Kidney epithelial cell (primary cell): Measurements from ENCODE around the gene TNFAIP2. TPM values are rescaled to one million over a fixed set of nuclear protein-coding genes. Genes with fewer than 3 reads are reported as not detected.
"Not testable (repeated sequence)": the region's sequence is repeated elsewhere in the genome, so short reads cannot be mapped to it uniquely, and the experiment has no call there.

Source experiments
- DNase-seq: peaks from one replicate; pipeline ENCODE4 v3.0.0-alpha.2; 2010; ENCODE audit warnings: low read depth
- H3K27me3 ChIP-seq: 2 replicates; pipeline ENCODE4 v1.6.0; 2011; ENCODE audit warnings: low read length; ENCODE audit not compliant: control insufficient read depth, insufficient read depth
- H3K36me3 ChIP-seq: 2 replicates; pipeline ENCODE4 v1.5.1; 2011; ENCODE audit warnings: low read length; ENCODE audit not compliant: control insufficient read depth, insufficient read depth
- H3K4me3 ChIP-seq: 2 replicates; pipeline ENCODE4 v1.5.1; 2011; ENCODE audit warnings: low read depth, mild to moderate bottlenecking, control low read depth, low read length
- total RNA-seq: library from RNA; depleted of rRNA; stranded (reverse); fragments of >200 nt; gene quantifications from 2 replicates; pipeline ENCODE4 v1.2.3, GENCODE V29; 2015
- TF ChIP-seq, protein P1 (sequence below): IDR thresholded peaks from 2 replicates; pipeline ENCODE4 v1.5.1; 2011; ENCODE audit warnings: mild to moderate bottlenecking, moderate library complexity, low read length, control low read depth, inconsistent platforms; ENCODE audit not compliant: insufficient read depth, poor library complexity, severe bottlenecking

The TNFAIP2 gene
- total RNA-seq, 1 donor from 2014 or later, result 152 TPM

DNA sequence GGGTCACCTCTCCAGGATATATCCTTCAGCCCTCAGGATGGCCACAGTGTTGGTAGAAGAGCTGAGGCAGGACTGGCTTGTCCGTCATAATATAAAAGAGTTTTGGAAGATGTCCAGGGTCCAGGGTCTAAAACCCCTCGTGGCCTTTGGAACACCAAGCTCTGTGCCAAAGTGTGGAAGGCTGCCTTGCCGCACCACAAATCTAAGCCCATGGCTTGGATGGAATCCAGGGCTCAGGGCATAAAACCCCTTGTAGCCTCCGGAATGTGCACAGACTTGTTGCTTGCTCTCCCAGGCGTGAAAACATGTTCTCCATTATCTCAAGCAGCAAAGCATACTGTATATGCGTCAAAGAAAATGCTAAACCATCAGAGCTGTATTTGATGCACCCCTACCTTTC is 46.7 kb downstream of the TNFAIP2 start:
- no peaks in the 10 kb centered on the region for H3K36me3 ChIP-seq
- DNase-seq, result no peak
- H3K27me3 ChIP-seq, result no peaks in the 10 kb centered on the region
- no peak overlapping the region for H3K4me3 ChIP-seq
- TF ChIP-seq, protein P1, sequence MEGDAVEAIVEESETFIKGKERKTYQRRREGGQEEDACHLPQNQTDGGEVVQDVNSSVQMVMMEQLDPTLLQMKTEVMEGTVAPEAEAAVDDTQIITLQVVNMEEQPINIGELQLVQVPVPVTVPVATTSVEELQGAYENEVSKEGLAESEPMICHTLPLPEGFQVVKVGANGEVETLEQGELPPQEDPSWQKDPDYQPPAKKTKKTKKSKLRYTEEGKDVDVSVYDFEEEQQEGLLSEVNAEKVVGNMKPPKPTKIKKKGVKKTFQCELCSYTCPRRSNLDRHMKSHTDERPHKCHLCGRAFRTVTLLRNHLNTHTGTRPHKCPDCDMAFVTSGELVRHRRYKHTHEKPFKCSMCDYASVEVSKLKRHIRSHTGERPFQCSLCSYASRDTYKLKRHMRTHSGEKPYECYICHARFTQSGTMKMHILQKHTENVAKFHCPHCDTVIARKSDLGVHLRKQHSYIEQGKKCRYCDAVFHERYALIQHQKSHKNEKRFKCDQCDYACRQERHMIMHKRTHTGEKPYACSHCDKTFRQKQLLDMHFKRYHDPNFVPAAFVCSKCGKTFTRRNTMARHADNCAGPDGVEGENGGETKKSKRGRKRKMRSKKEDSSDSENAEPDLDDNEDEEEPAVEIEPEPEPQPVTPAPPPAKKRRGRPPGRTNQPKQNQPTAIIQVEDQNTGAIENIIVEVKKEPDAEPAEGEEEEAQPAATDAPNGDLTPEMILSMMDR, result no peak

- not testable (repeated sequence) for H3K27me3 ChIP-seq, H3K4me3 ChIP-seq, DNase-seq, H3K36me3 ChIP-seq
These were observed 47.9 kb downstream of the TNFAIP2 start for GRCh38 chr14:103171206-103171605.

- Histone ChIP-seq H3K27me3 (no peaks in the 10 kb centered on the region), H3K36me3 (no peaks in the 10 kb centered on the region), H3K4me3 (no peak overlapping the region)
- no peak for DNase-seq
- TF ChIP-seq, protein P1, result no peak
These were observed 49.7 kb downstream of the TNFAIP2 start for GRCh38 chr14:103172921-103173320.

- H3K27me3 ChIP-seq, DNase-seq, H3K4me3 ChIP-seq, H3K36me3 ChIP-seq: not testable (repeated sequence)
These were observed 50.6 kb downstream of the TNFAIP2 start for GRCh38 chr14:103173887-103174286.

GRCh38 chr14:103176176-103176575 is 52.9 kb downstream of the TNFAIP2 start:
- not testable (repeated sequence) for H3K27me3 ChIP-seq, DNase-seq, H3K4me3 ChIP-seq, H3K36me3 ChIP-seq

GRCh38 chr14:103177376-103177775 is 54.1 kb downstream of the TNFAIP2 start:
- TF ChIP-seq, protein P1, result no peak
- Histone ChIP-seq H3K4me3 (no peak overlapping the region), H3K27me3 (peaks cover 2% of the 10 kb centered on the region), H3K36me3 (no peaks in the 10 kb centered on the region)
- DNase-seq, result no peak

- peaks cover 2% of the 10 kb centered on the region for H3K27me3 ChIP-seq
- DNase-seq, result no peak
- no peak overlapping the region for H3K4me3 ChIP-seq
- TF ChIP-seq, protein P1, result no peak
- H3K36me3 ChIP-seq, result no peaks in the 10 kb centered on the region
These were observed 55.3 kb downstream of the TNFAIP2 start for GRCh38 chr14:103178521-103178920.
